ENCODE data around the gene TSNAXIP1. TPM values are rescaled to one million over a fixed set of nuclear protein-coding genes. Genes with fewer than 3 reads are reported as not detected.

Gene TSNAXIP1
- total and polyA plus RNA-seq, 2 donors (not counting 1 experiment from before 2014, with no cell fraction given), result 0.97 to 1.2 TPM

- Mint-ChIP-seq H3K9me3 (ENCODE audit: insufficient read depth) (no peaks in the 10 kb centered on the region), H3K4me3 (no peak overlapping the region), H3K4me1 (peaks cover 18% of the 10 kb centered on the region), H3K27me3 (no peaks in the 10 kb centered on the region), H3K27ac (no peak overlapping the region)
- Histone ChIP-seq H3K36me3 (replicated peaks in 1 of 2; ENCODE audit: control extremely low read depth in 1 of 2, control insufficient read depth in 1 of 2, extremely low read depth in 1 of 2, insufficient read depth in 2 of 2, low read length in 1 of 2) (no peaks in the 10 kb centered on the region), H3K9me3 (ENCODE audit: control extremely low read depth in 1 of 3, control insufficient read depth in 2 of 3, insufficient read depth in 1 of 3, low read length in 2 of 3) (peaks cover 0 to 2% (median 0%) of the 10 kb centered on the region in 3 donors), H3K4me1 (ENCODE audit: control insufficient read depth in 2 of 2, insufficient read depth in 2 of 2, low read length in 2 of 2) (peaks cover 15 to 20% of the 10 kb centered on the region in 2 donors), H3K4me2 (replicated peaks; ENCODE audit: low read depth, low read length, poor library complexity, severe bottlenecking) (no peak overlapping the region), H3K4me3 (ENCODE audit: control extremely low read depth in 1 of 5, extremely low read depth in 1 of 5, insufficient read depth in 1 of 5, low read depth in 2 of 5, low read length in 4 of 5) (no peak overlapping the region), H4K20me1 (ENCODE audit: control insufficient read depth, insufficient read depth, low read length, poor library complexity, severe bottlenecking) (no peaks in the 10 kb centered on the region), H3K27me3 (replicated peaks in 1 of 4; ENCODE audit: control extremely low read depth in 1 of 4, control insufficient read depth in 3 of 4, insufficient read depth in 4 of 4, low read length in 3 of 4) (no peaks in the 10 kb centered on the region), H2AFZ (ENCODE audit: insufficient read depth, low read depth, low read length, poor library complexity, severe bottlenecking) (no peak overlapping the region), H3K27ac (ENCODE audit: low read length in 2 of 2) (no peak overlapping the region), H3K79me2 (ENCODE audit: control insufficient read depth, insufficient read depth, low read length) (peaks cover 14% of the 10 kb centered on the region), H3K9ac (ENCODE audit: low read length) (no peak overlapping the region)
- WGBS (ENCODE audit: insufficient coverage), result 79% methylated on average over 2 of the region's 2 CpGs
- ChIA-PET CTCF (interaction anchor here (0.9 to 1.4 kb wide), 2 partner anchors 21 to 358 kb away, joined by 3 to 9 read pairs; no protein-coding TSS in a partner anchor), POLR2A (interaction anchor here (0.7 kb wide), 2 partner anchors 21 to 101 kb away, joined by 3 read pairs; no protein-coding TSS in a partner anchor)
- intact Hi-C loops (cut with micrococcal nuclease), result no loop called here
- no peak for TF ChIP-seq EZH2 (IDR thresholded peaks at IDR 0.05; ENCODE audit: borderline replicate concordance, insufficient read depth, low read depth, low read length, poor library complexity, severe bottlenecking)
- TF ChIP-seq CTCF (IDR thresholded peaks at IDR 0.05), result no peak
- no peak for DNase-seq
- no peak for ATAC-seq (ENCODE audit: low read depth)
Measured at GRCh38 chr16:67837811-67838210, 31.1 kb downstream of the TSNAXIP1 start.

- Histone ChIP-seq H3K4me1 (ENCODE audit: control insufficient read depth in 2 of 2, insufficient read depth in 2 of 2, low read length in 2 of 2) (peaks cover 31 to 41% of the 10 kb centered on the region in 2 donors), H3K36me3 (replicated peaks in 1 of 2; ENCODE audit: control extremely low read depth in 1 of 2, control insufficient read depth in 1 of 2, extremely low read depth in 1 of 2, insufficient read depth in 2 of 2, low read length in 1 of 2) (no peaks in the 10 kb centered on the region), H3K9me3 (ENCODE audit: control extremely low read depth in 1 of 3, control insufficient read depth in 2 of 3, insufficient read depth in 1 of 3, low read length in 2 of 3) (peaks cover 0 to 5% (median 0%) of the 10 kb centered on the region in 3 donors), H3K4me2 (replicated peaks; ENCODE audit: low read depth, low read length, poor library complexity, severe bottlenecking) (peak overlapping the region; percentile 97), H2AFZ (ENCODE audit: insufficient read depth, low read depth, low read length, poor library complexity, severe bottlenecking) (peak overlapping the region; percentile 99), H3K9ac (ENCODE audit: low read length) (peak overlapping the region; percentile 83), H3K27ac (ENCODE audit: low read length in 2 of 2) (peak overlapping the region; percentile 87 to 96), H3K4me3 (ENCODE audit: control extremely low read depth in 1 of 5, extremely low read depth in 1 of 5, insufficient read depth in 1 of 5, low read depth in 2 of 5, low read length in 4 of 5) (peak overlapping the region in 2 of 5 experiments; percentile 74 to 91), H3K27me3 (replicated peaks in 1 of 4; ENCODE audit: control extremely low read depth in 1 of 4, control insufficient read depth in 3 of 4, insufficient read depth in 4 of 4, low read length in 3 of 4) (no peaks in the 10 kb centered on the region), H4K20me1 (ENCODE audit: control insufficient read depth, insufficient read depth, low read length, poor library complexity, severe bottlenecking) (peaks cover 15% of the 10 kb centered on the region), H3K79me2 (ENCODE audit: control insufficient read depth, insufficient read depth, low read length) (peaks cover 22% of the 10 kb centered on the region)
- H3K27ac Mint-ChIP-seq, result peak overlapping the region; percentile 98
- no peak for TF ChIP-seq CTCF (IDR thresholded peaks at IDR 0.05)
- TF ChIP-seq EZH2 (IDR thresholded peaks at IDR 0.05; ENCODE audit: borderline replicate concordance, insufficient read depth, low read depth, low read length, poor library complexity, severe bottlenecking), result no peak
- ChIA-PET POLR2A (interaction anchor here (0.6 kb wide), 1 partner anchor 1485 kb away, joined by 6 read pairs; no protein-coding TSS in a partner anchor), CTCF (interaction anchor here (0.6 to 2.6 kb wide), 6 partner anchors 25 to 212 kb away, joined by 3 to 20 read pairs (median 4); no protein-coding TSS in a partner anchor)
- H3K27me3 Mint-ChIP-seq, result no peaks in the 10 kb centered on the region
- 78% methylated on average over 17 of the region's 17 CpGs for WGBS (ENCODE audit: insufficient coverage)
- no peak for ATAC-seq (ENCODE audit: low read depth)
- H3K4me1 Mint-ChIP-seq, result peaks cover 36% of the 10 kb centered on the region
- H3K9me3 Mint-ChIP-seq (ENCODE audit: insufficient read depth), result no peaks in the 10 kb centered on the region
- H3K4me3 Mint-ChIP-seq, result peak overlapping the region; percentile 96
- no peak for DNase-seq
- intact Hi-C loops (cut with micrococcal nuclease), result loop anchor here (1.0 to 10.0 kb wide), 2 partner anchors 25 to 1087 kb away; partner anchors contain the start of gene DYNC1LI2
Measured at GRCh38 chr16:67841198-67841815, 34.6 kb downstream of the TSNAXIP1 start.

Data from B cell (primary cell).